ENCODE measurements around the gene NLE1. TPM values are rescaled to one million over a fixed set of nuclear protein-coding genes. Genes with fewer than 3 reads are reported as not detected.

The NLE1 gene
- total RNA-seq, 1 donor from 2014 or later, result 9.1 TPM

GRCh38 chr17:35079547-35080423 lies 62.3 kb downstream of the NLE1 start:
- no peak for TF ChIP-seq CTCF (IDR thresholded peaks at IDR 0.05; ENCODE audit: partially characterized antibody, unreplicated experiment)
- no peak overlapping the region for H3K27ac Mint-ChIP-seq (ENCODE audit: unreplicated experiment)
- no peaks in the 10 kb centered on the region for H3K9me3 Mint-ChIP-seq (ENCODE audit: unreplicated experiment)
- no peaks in the 10 kb centered on the region for H3K27me3 Mint-ChIP-seq (ENCODE audit: unreplicated experiment)
- H3K36me3 Mint-ChIP-seq (ENCODE audit: unreplicated experiment), result no peaks in the 10 kb centered on the region
- no peak for DNase-seq
- peaks cover 4% of the 10 kb centered on the region for H3K4me1 Mint-ChIP-seq (ENCODE audit: low read depth, unreplicated experiment)
- H3K4me3 Mint-ChIP-seq (ENCODE audit: unreplicated experiment), result no peak overlapping the region

Other genes with a start within 250 kb of the NLE1 start
- 2.4 TPM for gene CCT6B, start 180.8 kb downstream of the NLE1 start, total RNA-seq (ENCODE audit: unreplicated experiment)
- gene ZNF830, start 180.8 kb downstream of the NLE1 start, total RNA-seq (ENCODE audit: unreplicated experiment), result 19.1 TPM
- gene LIG3, start 161.8 kb downstream of the NLE1 start, total RNA-seq (ENCODE audit: unreplicated experiment), result 93.3 TPM
- gene RFFL, start 78.6 kb downstream of the NLE1 start, total RNA-seq (ENCODE audit: unreplicated experiment), result 16.5 TPM
- 10.1 TPM for gene RAD51D, start 22.4 kb downstream of the NLE1 start, total RNA-seq (ENCODE audit: unreplicated experiment)
- gene FNDC8, start 20.7 kb downstream of the NLE1 start, total RNA-seq (ENCODE audit: unreplicated experiment), result not detected
- gene UNC45B, start 5.5 kb upstream of the NLE1 start, total RNA-seq (ENCODE audit: unreplicated experiment), result 2.2 TPM
- not detected for gene SLC35G3, start 52.1 kb upstream of the NLE1 start, total RNA-seq (ENCODE audit: unreplicated experiment)
- 16.8 TPM for gene SLFN5, start 100.8 kb upstream of the NLE1 start, total RNA-seq (ENCODE audit: unreplicated experiment)
- gene SLFN11, start 231.3 kb upstream of the NLE1 start, total RNA-seq (ENCODE audit: unreplicated experiment), result not detected

Data from glutamatergic neuron (in vitro differentiated cells).